H9 (cell line): ENCODE measurements around the gene AGMAT. TPM values are rescaled to one million over a fixed set of nuclear protein-coding genes. Genes with fewer than 3 reads are reported as not detected.

Experiments used
- DNase-seq: peaks from one replicate; pipeline ENCODE4 v3.0.0-alpha.2; 2017
- H2AFZ ChIP-seq: one replicate; pipeline ENCODE4 v1.6.1; 2013; ENCODE audit warnings: mild to moderate bottlenecking, low read length, control low read depth, moderate library complexity
- H2AK5ac ChIP-seq: 2 replicates; pipeline ENCODE4 v1.6.1; 2013; ENCODE audit warnings: low read length, control low read depth, mixed read lengths; ENCODE audit not compliant: insufficient read length
- H2BK120ac ChIP-seq: one replicate; pipeline ENCODE4 v1.6.1; 2013; ENCODE audit warnings: low read depth, mild to moderate bottlenecking, low read length, control low read depth, inconsistent platforms; ENCODE audit not compliant: poor library complexity, severe bottlenecking
- H2BK12ac ChIP-seq: 2 replicates; pipeline ENCODE4 v1.6.1; 2013; ENCODE audit warnings: low read length, control low read depth, mixed read lengths, low read depth; ENCODE audit not compliant: insufficient read length
- H2BK15ac ChIP-seq: 2 replicates; pipeline ENCODE4 v1.6.1; 2013; ENCODE audit warnings: low read depth, low read length, control low read depth
- H2BK20ac ChIP-seq: one replicate; pipeline ENCODE4 v1.6.1; 2013; ENCODE audit warnings: low read depth, mild to moderate bottlenecking, low read length, control low read depth, inconsistent platforms; ENCODE audit not compliant: poor library complexity, severe bottlenecking
- H2BK5ac ChIP-seq: 2 replicates; pipeline ENCODE4 v1.6.1; 2013; ENCODE audit warnings: low read length, control low read depth, mixed read lengths; ENCODE audit not compliant: insufficient read length
- H3K14ac ChIP-seq: 2 replicates; pipeline ENCODE4 v1.6.1; 2013; ENCODE audit warnings: low read length, control low read depth; ENCODE audit not compliant: insufficient read depth
- H3K18ac ChIP-seq: 2 replicates; pipeline ENCODE4 v1.6.1; 2013; ENCODE audit warnings: low read depth, mild to moderate bottlenecking, mixed read lengths, low read length, control low read depth; ENCODE audit not compliant: insufficient read length
- H3K23ac ChIP-seq: 2 replicates; pipeline ENCODE4 v1.6.1; 2013; ENCODE audit warnings: low read length, control low read depth, mixed read lengths, low read depth; ENCODE audit not compliant: insufficient read length
- H3K23me2 ChIP-seq: 2 replicates; pipeline ENCODE4 v1.6.1; 2013; ENCODE audit warnings: low read depth, mild to moderate bottlenecking, mixed read lengths, low read length, control low read depth; ENCODE audit not compliant: insufficient read length, poor library complexity, severe bottlenecking
- H3K27ac ChIP-seq: 2 replicates; pipeline ENCODE4 v1.5.1; 2013; ENCODE audit warnings: low read length, control low read depth, mixed read lengths, low read depth; ENCODE audit not compliant: insufficient read length
- H3K27me3 ChIP-seq: 2 replicates; pipeline ENCODE4 v1.6.1; 2013; ENCODE audit warnings: low read length, control low read depth, inconsistent platforms; ENCODE audit not compliant: insufficient read depth
- H3K4ac ChIP-seq: 2 replicates; pipeline ENCODE4 v1.6.1; 2013; ENCODE audit warnings: low read depth, mild to moderate bottlenecking, control low read depth, inconsistent platforms, low read length, moderate library complexity
- H3K4me1 ChIP-seq: 2 replicates; pipeline ENCODE4 v1.6.1; 2013; ENCODE audit warnings: low read length, control low read depth, inconsistent platforms; ENCODE audit not compliant: insufficient read depth
- H3K4me2 ChIP-seq: 2 replicates; pipeline ENCODE4 v1.6.1; 2013; ENCODE audit warnings: low read length, control low read depth, mixed read lengths; ENCODE audit not compliant: insufficient read length, insufficient read depth
- H3K56ac ChIP-seq: 2 replicates; pipeline ENCODE4 v1.6.1; 2013; ENCODE audit warnings: low read depth, mild to moderate bottlenecking, mixed read lengths, low read length, control low read depth; ENCODE audit not compliant: insufficient read length
- H3K79me1 ChIP-seq: 2 replicates; pipeline ENCODE4 v1.6.1; 2013; ENCODE audit warnings: low read depth, mild to moderate bottlenecking, moderate library complexity, low read length, control low read depth, inconsistent platforms; ENCODE audit not compliant: insufficient read depth, poor library complexity, severe bottlenecking
- H3K79me2 ChIP-seq: 2 replicates; pipeline ENCODE4 v1.6.1; 2013; ENCODE audit warnings: low read length, control low read depth, inconsistent platforms; ENCODE audit not compliant: insufficient read depth
- H3K9ac ChIP-seq: 2 replicates; pipeline ENCODE4 v1.6.1; 2013; ENCODE audit warnings: low read length, control low read depth, mixed read lengths; ENCODE audit not compliant: insufficient read length; ENCODE audit errors: extremely low read depth
- H3K9me3 ChIP-seq: one replicate; pipeline ENCODE4 v1.6.1; 2013; ENCODE audit warnings: low read depth, low read length, inconsistent platforms; ENCODE audit not compliant: control insufficient read depth
- H3T11ph ChIP-seq: one replicate; pipeline ENCODE4 v1.6.1; 2013; ENCODE audit warnings: mild to moderate bottlenecking, low read length, control low read depth, inconsistent platforms
- H4K20me1 ChIP-seq: one replicate; pipeline ENCODE4 v1.6.1; 2013; ENCODE audit not compliant: control insufficient read depth, insufficient read length, insufficient read depth
- H4K5ac ChIP-seq: 2 replicates; pipeline ENCODE4 v1.6.1; 2013; ENCODE audit warnings: low read depth, mild to moderate bottlenecking, mixed read lengths, low read length, control low read depth; ENCODE audit not compliant: insufficient read length
- H4K8ac ChIP-seq: replicated peaks from 2 replicates; pipeline ENCODE4 v1.6.1; 2013; ENCODE audit warnings: low read length, control low read depth, mixed read lengths, low read depth; ENCODE audit not compliant: insufficient read length
- H4K91ac ChIP-seq: 2 replicates; pipeline ENCODE4 v1.6.1; 2013; ENCODE audit warnings: low read depth, mild to moderate bottlenecking, moderate library complexity, mixed read lengths, low read length, control low read depth; ENCODE audit not compliant: insufficient read length
- H3K27ac Mint-ChIP-seq, 3 experiments: 2 replicates in 2 of 3; 3 replicates in 1 of 3; pipeline ENCODE4 v1.8.0; 2020 to 2021; ENCODE audit warnings: mixed read lengths in 3 of 3, mild to moderate bottlenecking in 1 of 3, moderate library complexity in 1 of 3
- H3K27me3 Mint-ChIP-seq: 2 replicates; pipeline ENCODE4 v1.8.0; 2021; ENCODE audit warnings: low read depth, mild to moderate bottlenecking, moderate library complexity, mixed read lengths
- H3K36me3 Mint-ChIP-seq, 3 experiments: 2 replicates in 2 of 3; 3 replicates in 1 of 3; pipeline ENCODE4 v1.8.0; 2020 to 2021; ENCODE audit warnings: low read depth in 3 of 3, mixed read lengths in 3 of 3; ENCODE audit not compliant: insufficient read depth in 1 of 3
- H3K4me1 Mint-ChIP-seq, 2 experiments: 2 replicates each; pipeline ENCODE4 v1.8.0; 2020; ENCODE audit warnings: mixed read lengths in 2 of 2
- H3K4me3 Mint-ChIP-seq, 2 experiments: 2 replicates in 1 of 2; 3 replicates in 1 of 2; pipeline ENCODE4 v1.8.0; 2020 to 2021; ENCODE audit warnings: mild to moderate bottlenecking in 2 of 2, mixed read lengths in 2 of 2, moderate library complexity in 1 of 2
- H3K9me3 Mint-ChIP-seq, 2 experiments: 2 replicates in 1 of 2; 3 replicates in 1 of 2; pipeline ENCODE4 v1.8.0; 2020; ENCODE audit warnings: mild to moderate bottlenecking in 2 of 2, mixed read lengths in 2 of 2, moderate library complexity in 1 of 2
- CTCF ChIP-seq: fragments of 200-600 bp; sonication (generic); conservative IDR thresholded peaks from 3 replicates; pipeline ENCODE4 v1.8.0; 2021; ENCODE audit warnings: antibody characterized with exemption, mild to moderate bottlenecking
- WGBS: extraction: QIAGEN DNeasy Blood & Tissue Kit; methylation state at CpG from one replicate; pipeline ENCODE4 v1.1.7; 2013; ENCODE audit warnings: missing lambda C conversion rate, low lambda C conversion rate, mixed read lengths; ENCODE audit not compliant: insufficient read length; ENCODE audit errors: extremely low coverage; 5-methylcytosine and 5-hydroxymethylcytosine counted together
- total RNA-seq: library from RNA; stranded (reverse); gene quantifications from 2 replicates; pipeline ENCODE4 v1.2.1, GENCODE V29; 2021

Gene AGMAT
- total RNA-seq, 1 experiment from 2014 or later: 4.0 TPM

- no peaks in the 10 kb centered on the region; the same call in 1 of the 2 replicates for H3K27me3 ChIP-seq
- H4K20me1 ChIP-seq: no peaks in the 10 kb centered on the region
- H3K56ac ChIP-seq: no peak overlapping the region
- H3K23me2 ChIP-seq: no peaks in the 10 kb centered on the region
- no peak overlapping the region for H3K27ac Mint-ChIP-seq
- no peak overlapping the region for H2BK15ac ChIP-seq
- H3K9me3 Mint-ChIP-seq: no peaks in the 10 kb centered on the region
- H2BK20ac ChIP-seq: no peak overlapping the region
- H3K36me3 Mint-ChIP-seq: no peaks in the 10 kb centered on the region
- H3K4me2 ChIP-seq: no peak overlapping the region
- H3K9me3 ChIP-seq: no peaks in the 10 kb centered on the region
- H3K23ac ChIP-seq: no peak overlapping the region
- no peak overlapping the region for H4K91ac ChIP-seq
- no peak overlapping the region for H3K4me3 Mint-ChIP-seq
- H2BK12ac ChIP-seq: no peak overlapping the region
- H3K79me1 ChIP-seq: no peaks in the 10 kb centered on the region
- H4K5ac ChIP-seq: no peak overlapping the region
- no peaks in the 10 kb centered on the region for H3K79me2 ChIP-seq
- peaks cover 11% of the 10 kb centered on the region; the same call in 1 of the 2 replicates for H3K27me3 Mint-ChIP-seq
- no peak overlapping the region for H3K4ac ChIP-seq
- no peak for TF ChIP-seq CTCF
- no CpG with 5 or more reads among the region's 5 CpGs for WGBS
- H3K14ac ChIP-seq: no peak overlapping the region
- H2BK120ac ChIP-seq: no peak overlapping the region
- H3K4me1 Mint-ChIP-seq: peaks cover 6 to 15% of the 10 kb centered on the region in 2 experiments
- H3T11ph ChIP-seq: no peak overlapping the region
- H2AFZ ChIP-seq: no peak overlapping the region
- H4K8ac ChIP-seq: no peak overlapping the region
- DNase-seq: no peak
- no peak overlapping the region for H3K18ac ChIP-seq
- no peaks in the 10 kb centered on the region; the same call in 1 of the 2 replicates for H3K4me1 ChIP-seq
- no peak overlapping the region for H2AK5ac ChIP-seq
- H3K9ac ChIP-seq: no peak overlapping the region
- H3K27ac ChIP-seq: no peak overlapping the region
- no peak overlapping the region for H2BK5ac ChIP-seq
Observed at GRCh38 chr1:15595809-15596617, 11.2 kb upstream of the AGMAT start.
